Spinal cord (tissue), 10 donors: Measurements from ENCODE around the gene ELN. TPM values are rescaled to one million over a fixed set of nuclear protein-coding genes. Genes with fewer than 3 reads are reported as not detected.

Experiments
- DNase-seq, 6 donors: peaks; one replicate each; pipeline versions ENCODE4 v3.0.0 to v3.0.0-alpha.2; 2013 to 2015; ENCODE audit warnings: low spot score in 6 of 6, low read depth in 4 of 6
- H3K27ac ChIP-seq: one replicate; pipeline ENCODE4 v1.5.1; 2013; ENCODE audit warnings: low read depth, low read length, control low read depth
- H3K27me3 ChIP-seq: one replicate; pipeline ENCODE4 v1.6.1; 2013; ENCODE audit warnings: low read length; ENCODE audit not compliant: control insufficient read depth, insufficient read depth
- H3K36me3 ChIP-seq: one replicate; pipeline ENCODE4 v1.6.1; 2013; ENCODE audit warnings: low read length; ENCODE audit not compliant: control insufficient read depth, insufficient read depth
- H3K4me1 ChIP-seq: one replicate; pipeline ENCODE4 v1.6.1; 2013; ENCODE audit warnings: low read length; ENCODE audit not compliant: control insufficient read depth, insufficient read depth
- H3K4me3 ChIP-seq: one replicate; pipeline ENCODE4 v1.5.1; 2013; ENCODE audit warnings: low read depth, low read length, control low read depth
- H3K9me3 ChIP-seq: one replicate; pipeline ENCODE4 v1.6.1; 2013; ENCODE audit warnings: low read length; ENCODE audit not compliant: control insufficient read depth, insufficient read depth
- WGBS: methylation state at CpG from one replicate; pipeline ENCODE4 v1.1.5; 2013; ENCODE audit warnings: missing lambda C conversion rate; ENCODE audit not compliant: insufficient coverage; 5-methylcytosine and 5-hydroxymethylcytosine counted together
- polyA plus RNA-seq, 2 donors: library from polyadenylated mRNA; unstranded; fragments of 120-200 nt; gene quantifications; one replicate each; pipeline ENCODE4 v1.2.1, GENCODE V29; 2013; ENCODE audit not compliant: insufficient read length in 2 of 2
- total RNA-seq, 2 donors: library from RNA; depleted of rRNA in 1 of 2; stranded (reverse); fragments of 120-200 nt in 1 of 2; fragments of >200 nt in 1 of 2; gene quantifications; one replicate each; pipeline versions ENCODE4 v1.2.3 to v1.2.4, GENCODE V29; 2013 to 2014
- donor health status: healthy.

ELN gene
- total and polyA plus RNA-seq, 4 donors: 114 to 287 (median 197) TPM

- H3K4me3 ChIP-seq: no peak overlapping the region
- H3K4me1 ChIP-seq: peaks cover 12% of the 10 kb centered on the region
- peaks cover 55% of the 10 kb centered on the region for H3K36me3 ChIP-seq
- no peaks in the 10 kb centered on the region for H3K9me3 ChIP-seq
- no peak for DNase-seq
- no peaks in the 10 kb centered on the region for H3K27me3 ChIP-seq
- 91% methylated on average over 3 of the region's 3 CpGs for WGBS
- H3K27ac ChIP-seq: no peak overlapping the region
Observed at GRCh38 chr7:74066626-74067025, 38.7 kb downstream of the ELN start.

- Histone ChIP-seq H3K27me3 (no peaks in the 10 kb centered on the region), H3K4me3 (no peak overlapping the region), H3K4me1 (peaks cover 4% of the 10 kb centered on the region), H3K27ac (no peak overlapping the region), H3K36me3 (peaks cover 36% of the 10 kb centered on the region), H3K9me3 (no peaks in the 10 kb centered on the region)
- DNase-seq: no peak
- 87% methylated on average over 12 of the region's 20 CpGs for WGBS
Observed at GRCh38 chr7:74068378-74069085, 40.6 kb downstream of the ELN start.

DNA sequence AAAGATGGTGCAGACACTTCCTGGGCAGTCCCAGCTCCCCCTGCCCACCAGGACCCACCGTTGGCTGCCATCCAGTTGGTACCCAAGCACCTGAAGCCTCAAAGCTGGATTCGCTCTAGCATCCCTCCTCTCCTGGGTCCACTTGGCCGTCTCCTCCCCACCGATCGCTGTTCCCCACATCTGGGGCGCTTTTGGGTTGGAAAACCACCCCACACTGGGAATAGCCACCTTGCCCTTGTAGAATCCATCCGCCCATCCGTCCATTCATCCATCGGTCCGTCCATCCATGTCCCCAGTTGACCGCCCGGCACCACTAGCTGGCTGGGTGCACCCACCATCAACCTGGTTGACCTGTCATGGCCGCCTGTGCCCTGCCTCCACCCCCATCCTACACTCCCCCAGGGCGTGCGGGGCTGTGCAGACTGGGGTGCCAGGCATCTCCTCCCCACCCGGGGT lies 41.1 kb downstream of the ELN start:
- no peak for DNase-seq
- WGBS: 93% methylated on average over 13 of the region's 16 CpGs
- H3K36me3 ChIP-seq: peaks cover 32% of the 10 kb centered on the region
- no peaks in the 10 kb centered on the region for H3K27me3 ChIP-seq
- H3K9me3 ChIP-seq: no peaks in the 10 kb centered on the region
- H3K4me1 ChIP-seq: peaks cover 4% of the 10 kb centered on the region
- H3K27ac ChIP-seq: no peak overlapping the region
- no peak overlapping the region for H3K4me3 ChIP-seq

DNA sequence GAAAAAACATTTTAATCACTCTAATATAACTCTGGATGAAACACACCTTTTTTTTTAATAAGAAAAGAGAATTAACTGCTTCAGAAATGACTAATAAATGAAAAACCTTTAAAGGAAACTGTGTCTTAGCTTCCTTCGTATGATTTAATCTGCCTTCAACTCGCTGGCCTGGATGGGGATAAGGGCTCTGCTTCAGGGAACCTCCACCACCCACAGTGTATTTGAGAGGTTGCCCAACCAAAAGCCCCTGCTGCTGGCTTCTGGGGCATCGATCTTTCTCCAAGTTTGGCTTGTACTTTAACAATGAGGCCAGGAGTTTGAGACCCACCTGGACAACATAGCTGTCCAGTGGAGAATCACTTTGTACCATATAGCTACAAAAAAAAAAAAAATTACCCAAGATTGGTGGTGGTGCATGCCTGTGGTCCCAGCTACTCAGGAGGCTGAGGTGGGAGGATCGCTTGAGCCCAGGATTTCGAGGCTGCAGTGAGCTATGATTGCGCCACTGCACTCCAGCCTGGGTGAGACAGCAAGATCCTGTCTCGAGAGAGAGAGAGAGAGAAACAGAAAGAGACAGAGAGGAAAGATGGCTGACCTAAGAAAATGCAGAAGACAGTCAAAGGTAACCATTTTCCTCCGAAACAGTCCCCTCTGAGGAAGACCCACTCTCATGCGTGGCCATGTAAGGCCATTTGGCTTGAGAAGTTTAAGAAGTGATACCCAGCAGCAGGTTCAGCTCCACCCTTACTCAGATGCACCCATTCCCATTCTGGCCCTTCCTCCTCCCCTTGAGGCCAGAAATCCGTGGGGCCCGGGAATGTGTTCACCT lies 42.0 kb downstream of the ELN start:
- H3K4me1 ChIP-seq: peaks cover 4% of the 10 kb centered on the region
- H3K36me3 ChIP-seq: peaks cover 28% of the 10 kb centered on the region
- 79% methylated on average over 10 of the region's 11 CpGs for WGBS
- no peak overlapping the region for H3K27ac ChIP-seq
- no peaks in the 10 kb centered on the region for H3K27me3 ChIP-seq
- H3K9me3 ChIP-seq: no peaks in the 10 kb centered on the region
- DNase-seq: no peak
- no peak overlapping the region for H3K4me3 ChIP-seq

GRCh38 chr7:74070619-74070921 lies 42.6 kb downstream of the ELN start:
- Histone ChIP-seq H3K4me1 (peaks cover 4% of the 10 kb centered on the region), H3K27me3 (no peaks in the 10 kb centered on the region), H3K27ac (no peak overlapping the region), H3K36me3 (peaks cover 23% of the 10 kb centered on the region), H3K4me3 (no peak overlapping the region), H3K9me3 (no peaks in the 10 kb centered on the region)
- WGBS: 83% methylated on average over 6 of the region's 6 CpGs
- DNase-seq: no peak

- Histone ChIP-seq H3K9me3 (no peaks in the 10 kb centered on the region), H3K27me3 (no peaks in the 10 kb centered on the region), H3K36me3 (peaks cover 18% of the 10 kb centered on the region), H3K4me3 (no peak overlapping the region), H3K27ac (no peak overlapping the region), H3K4me1 (peaks cover 4% of the 10 kb centered on the region)
- no peak for DNase-seq
- 100% methylated on average over 3 of the region's 3 CpGs for WGBS
Observed at GRCh38 chr7:74071121-74071520, 43.1 kb downstream of the ELN start.

DNA sequence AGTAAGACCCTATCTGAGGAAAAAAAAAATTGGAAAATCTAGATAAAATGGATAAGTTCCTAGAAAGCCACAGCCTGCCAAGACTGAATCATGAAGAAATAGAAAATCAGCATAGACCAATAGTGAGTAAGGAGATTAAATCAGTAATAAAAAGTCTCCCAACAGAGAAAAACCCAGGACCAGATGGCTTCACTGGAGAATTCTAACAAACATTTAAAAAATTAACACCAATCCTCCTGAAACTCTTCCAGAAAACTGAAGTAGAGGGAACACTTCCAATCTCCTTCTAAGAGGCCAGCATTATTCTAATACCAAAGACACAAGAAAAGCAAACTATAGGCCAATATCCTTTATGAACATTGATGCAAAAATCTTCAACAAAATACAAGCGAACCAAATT lies 46.8 kb downstream of the ELN start:
- Histone ChIP-seq H3K9me3 (no peaks in the 10 kb centered on the region), H3K4me3 (no peak overlapping the region), H3K27me3 (no peaks in the 10 kb centered on the region), H3K27ac (no peak overlapping the region), H3K4me1 (no peaks in the 10 kb centered on the region), H3K36me3 (no peaks in the 10 kb centered on the region)
- no CpG with 5 or more reads among the region's 1 CpG for WGBS
- DNase-seq: peak in 2 of 6 donors; percentile 30 to 55

DNA sequence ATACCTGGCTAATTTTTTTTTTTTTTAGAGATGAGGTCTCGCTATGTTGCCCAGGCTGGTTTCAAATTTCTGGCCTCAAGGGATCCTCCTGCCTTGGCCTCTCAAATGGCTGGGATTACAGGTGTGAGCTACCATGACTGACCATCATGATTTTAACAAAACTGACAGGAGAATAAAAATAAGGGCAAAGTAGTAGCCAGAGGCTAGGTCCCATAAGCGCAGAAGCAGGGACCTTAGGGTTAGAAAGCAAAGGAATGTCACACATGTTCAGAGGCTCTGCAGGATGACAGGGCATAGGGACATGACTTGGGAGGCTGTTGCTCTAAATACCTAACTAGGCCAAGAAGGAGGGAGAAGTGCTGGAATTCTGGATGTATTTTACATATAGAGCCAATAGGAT lies 50.5 kb downstream of the ELN start:
- H3K36me3 ChIP-seq: no peaks in the 10 kb centered on the region
- no peaks in the 10 kb centered on the region for H3K9me3 ChIP-seq
- no peak overlapping the region for H3K4me3 ChIP-seq
- DNase-seq: no peak
- H3K27ac ChIP-seq: no peak overlapping the region
- WGBS: 85% methylated on average over 1 of the region's 2 CpGs
- H3K4me1 ChIP-seq: peaks cover 8% of the 10 kb centered on the region
- no peaks in the 10 kb centered on the region for H3K27me3 ChIP-seq

- peak overlapping the region; percentile 33 for H3K27ac ChIP-seq
- 76% methylated on average over 5 of the region's 9 CpGs for WGBS
- no peak for DNase-seq
- no peaks in the 10 kb centered on the region for H3K27me3 ChIP-seq
- peak overlapping the region; percentile 46 for H3K4me3 ChIP-seq
- no peaks in the 10 kb centered on the region for H3K9me3 ChIP-seq
- peaks cover 24% of the 10 kb centered on the region for H3K4me1 ChIP-seq
- H3K36me3 ChIP-seq: peaks cover 24% of the 10 kb centered on the region
Observed at GRCh38 chr7:74082770-74083116, 54.8 kb downstream of the ELN start.
